Left ventricle myocardium inferior (tissue), 1 donor: ENCODE measurements around the gene TXNDC9. TPM values are rescaled to one million over a fixed set of nuclear protein-coding genes. Genes with fewer than 3 reads are reported as not detected.

ENCODE experiments used
- DNase-seq: peaks from one replicate; pipeline ENCODE4 v3.0.0-alpha.2; 2020
- H3K27ac ChIP-seq: fragments of 200-600 bp; replicated peaks from 2 replicates; pipeline ENCODE4 v1.8.0; 2021
- H3K27me3 ChIP-seq: fragments of 200-600 bp; 2 replicates; pipeline ENCODE4 v1.8.0; 2021; ENCODE audit warnings: low read depth
- H3K36me3 ChIP-seq: fragments of 200-600 bp; 2 replicates; pipeline ENCODE4 v1.8.0; 2021
- H3K4me1 ChIP-seq: fragments of 200-600 bp; 2 replicates; pipeline ENCODE4 v1.8.0; 2021
- H3K4me3 ChIP-seq: fragments of 200-600 bp; 2 replicates; pipeline ENCODE4 v1.8.0; 2021; ENCODE audit warnings: mild to moderate bottlenecking, moderate library complexity
- H3K9me3 ChIP-seq: fragments of 200-600 bp; replicated peaks from 2 replicates; pipeline ENCODE4 v1.8.0; 2021
- CTCF ChIP-seq: fragments of 200-600 bp; IDR thresholded peaks from 2 replicates; pipeline ENCODE4 v1.8.0; 2021; ENCODE audit warnings: antibody characterized with exemption, mild to moderate bottlenecking, borderline replicate concordance
- intact Hi-C: fragments of 100-400 bp; cut with micrococcal nuclease; formaldehyde crosslinking; loops from one replicate; pipeline ENCODE4 v1.11.0; 2022
- long read RNA-seq: library from polyadenylated mRNA; unstranded; transcript quantifications from one replicate; pipeline ENCODE4 v2.0.0, GENCODE V29; 2021
- total RNA-seq: library from RNA; stranded (reverse); fragmentation: NEBNext Ultra II Directional; extraction: Animal tissue kit (Norgen Biotek cat#: 25700); gene quantifications from one replicate; pipeline ENCODE4 v1.2.1, GENCODE V29; 2021
- donor health status: DM: no; HTN: yes; CAD: no; lungs with severe emphysema.

Gene TXNDC9, protein sequence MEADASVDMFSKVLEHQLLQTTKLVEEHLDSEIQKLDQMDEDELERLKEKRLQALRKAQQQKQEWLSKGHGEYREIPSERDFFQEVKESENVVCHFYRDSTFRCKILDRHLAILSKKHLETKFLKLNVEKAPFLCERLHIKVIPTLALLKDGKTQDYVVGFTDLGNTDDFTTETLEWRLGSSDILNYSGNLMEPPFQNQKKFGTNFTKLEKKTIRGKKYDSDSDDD
- 20.6 TPM for total RNA-seq
- long read RNA-seq, transcript TXNDC9-201 (5 exons, 1,637 nt) = major isoform, 29 of 30 reads
- long read RNA-seq, partial matches to known transcripts = 0 of 30 reads
- long read RNA-seq, other reads (novel, unspliced or antisense) = 0 of 30 reads

DNA sequence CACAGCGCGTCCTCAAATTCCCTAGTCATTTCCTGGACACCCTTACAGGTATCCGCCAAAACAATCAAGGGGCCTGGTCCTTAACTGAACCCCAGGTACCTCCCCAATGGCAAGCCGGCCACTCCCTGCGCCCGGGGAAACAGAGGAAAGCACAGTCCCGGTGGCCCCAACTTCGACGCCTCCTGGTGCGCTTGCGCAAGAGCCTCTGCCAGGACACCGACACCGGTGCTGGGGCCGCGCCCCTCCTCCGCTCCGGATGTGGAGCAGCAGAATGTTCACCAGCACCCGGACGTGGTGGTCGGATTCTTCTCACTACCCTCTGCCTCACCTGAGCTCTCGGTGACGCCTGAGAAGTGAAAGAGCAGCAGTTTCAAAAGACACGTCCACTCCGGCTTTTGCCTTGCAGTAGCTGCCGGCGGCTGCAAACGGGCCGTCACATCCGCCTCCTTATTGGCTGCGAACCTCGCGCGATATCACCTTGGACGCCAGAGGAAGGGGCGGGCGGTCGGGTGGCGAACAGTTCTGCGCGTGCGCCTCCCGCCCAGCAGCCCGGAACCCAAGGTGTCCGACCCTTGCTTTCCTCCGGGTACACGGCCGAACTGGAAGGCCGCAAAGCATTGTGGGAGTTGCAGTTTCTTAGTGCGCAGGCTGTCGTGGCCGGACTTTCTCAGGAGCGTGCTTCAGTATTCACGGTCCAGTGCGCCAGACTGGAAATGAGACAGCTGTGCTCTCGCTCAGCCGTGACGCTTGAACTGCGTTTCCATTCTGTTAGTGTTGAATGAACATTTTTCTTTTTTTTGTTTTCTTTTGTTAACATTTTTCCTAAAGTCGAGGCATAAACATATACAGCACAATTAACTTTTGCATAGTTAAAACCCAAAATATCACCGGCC is at the start of gene TXNDC9:
TSS of gene TXNDC9 (minus strand) at position 423 of the 893 bp plus-strand sequence. CDS start 3,123 bp downstream, outside the sequence.
- intact Hi-C loops = no loop called here
- peaks cover 22% of the 10 kb centered on the region for H3K36me3 ChIP-seq
- H3K27me3 ChIP-seq = no peaks in the 10 kb centered on the region
- H3K4me1 ChIP-seq = peaks cover 71% of the 10 kb centered on the region
- TF ChIP-seq CTCF = no peak
- H3K27ac ChIP-seq = peak within 1 kb of the TSS; percentile 96
- H3K4me3 ChIP-seq = peak within 1 kb of the TSS; percentile 92
- peak; percentile 98 for DNase-seq
- no peaks in the 10 kb centered on the region for H3K9me3 ChIP-seq

- Histone ChIP-seq H3K9me3 (no peaks in the 10 kb centered on the region), H3K4me3 (no peak overlapping the region), H3K27me3 (no peaks in the 10 kb centered on the region), H3K36me3 (peaks cover 75% of the 10 kb centered on the region), H3K4me1 (no peaks in the 10 kb centered on the region), H3K27ac (no peak overlapping the region)
- intact Hi-C loops = no loop called here
- DNase-seq = no peak
- TF ChIP-seq CTCF = no peak
Measured at GRCh38 chr2:99382143-99382542, 46.0 kb upstream of the TXNDC9 start.

- intact Hi-C loops = no loop called here
- no peak for DNase-seq
- Histone ChIP-seq H3K27ac (no peak overlapping the region), H3K4me3 (no peak overlapping the region), H3K9me3 (no peaks in the 10 kb centered on the region), H3K4me1 (no peaks in the 10 kb centered on the region), H3K27me3 (no peaks in the 10 kb centered on the region), H3K36me3 (peaks cover 91% of the 10 kb centered on the region)
- no peak for TF ChIP-seq CTCF
Measured at GRCh38 chr2:99380376-99381010, 44.4 kb upstream of the TXNDC9 start.

DNA sequence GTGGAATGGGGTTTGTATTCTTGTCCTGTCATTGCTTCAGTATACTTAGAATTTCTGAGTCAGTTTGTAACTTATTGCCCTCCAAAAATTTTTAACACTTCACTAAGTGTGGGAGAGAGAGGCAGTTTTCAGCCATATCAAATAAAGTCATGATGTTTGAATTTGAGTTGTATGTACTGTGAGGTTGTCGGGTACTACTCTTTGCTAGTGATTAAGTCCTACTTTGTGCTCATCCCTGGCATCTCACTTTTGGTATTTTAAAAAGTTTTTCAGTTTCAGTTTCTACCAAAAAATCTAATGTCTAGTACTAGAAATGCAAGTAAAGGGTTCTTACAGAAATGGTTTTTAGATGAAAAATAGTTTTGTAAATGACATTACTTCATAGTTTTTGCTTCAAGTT is 41.7 kb upstream of the TXNDC9 start:
- H3K4me1 ChIP-seq = no peaks in the 10 kb centered on the region
- TF ChIP-seq CTCF = no peak
- H3K36me3 ChIP-seq = peaks cover 94% of the 10 kb centered on the region
- DNase-seq = no peak
- intact Hi-C loops = no loop called here
- no peaks in the 10 kb centered on the region for H3K27me3 ChIP-seq
- no peak overlapping the region for H3K4me3 ChIP-seq
- H3K27ac ChIP-seq = no peak overlapping the region
- peaks cover 10% of the 10 kb centered on the region for H3K9me3 ChIP-seq

DNA sequence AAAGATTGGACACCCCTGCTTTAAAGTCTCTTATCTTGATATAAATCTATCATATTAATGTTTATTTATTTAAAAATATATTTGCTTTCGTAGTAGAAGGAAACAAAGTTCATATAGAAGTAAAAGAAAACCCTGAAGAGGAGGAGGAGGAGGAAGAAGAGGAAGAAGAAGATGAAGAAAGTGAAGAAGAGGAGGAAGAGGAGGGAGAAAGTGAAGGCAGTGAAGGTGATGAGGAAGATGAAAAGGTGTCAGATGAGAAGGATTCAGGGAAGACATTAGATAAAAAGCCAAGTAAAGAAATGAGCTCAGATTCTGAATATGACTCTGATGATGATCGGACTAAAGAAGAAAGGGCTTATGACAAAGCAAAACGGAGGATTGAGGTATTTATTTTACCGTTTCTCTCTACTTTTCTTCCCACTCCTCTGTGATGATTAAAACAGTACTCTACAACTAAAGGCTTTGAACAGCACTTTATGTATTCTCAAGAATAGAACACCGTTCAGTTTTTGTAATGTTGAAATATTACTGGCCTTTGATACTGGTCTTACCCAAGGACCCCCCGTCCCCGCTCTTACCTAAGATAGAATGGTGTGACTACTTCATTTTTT is 40.2 kb upstream of the TXNDC9 start:
- Histone ChIP-seq H3K36me3 (peaks cover 95% of the 10 kb centered on the region), H3K4me1 (no peaks in the 10 kb centered on the region), H3K4me3 (no peak overlapping the region), H3K9me3 (peaks cover 10% of the 10 kb centered on the region), H3K27ac (no peak overlapping the region), H3K27me3 (no peaks in the 10 kb centered on the region)
- intact Hi-C loops = no loop called here
- TF ChIP-seq CTCF = no peak
- DNase-seq = no peak
